ENCODE measurements around the gene PIGW. TPM values are rescaled to one million over a fixed set of nuclear protein-coding genes. Genes with fewer than 3 reads are reported as not detected.
A peak's percentile ranks its signal among the peaks of the same experiment; 100 is the strongest.

Gene PIGW
- total and polyA plus RNA-seq, 10 of the 15 experiments (the other 5 are each of a cell fraction or from before 2014, with no cell fraction given): 6.0 to 31.5 (median 13.8) TPM

GRCh38 chr17:36550491-36551417 is 16.0 kb downstream of the PIGW start:
- in situ Hi-C loops (cut with MboI) (no loop called here), intact Hi-C loops (cut with micrococcal nuclease; ENCODE audit: unreplicated experiment) (no loop called here)
- H3K4me2 ChIP-seq (ENCODE audit: control insufficient read depth, insufficient read depth): peak overlapping the region; percentile 46; the same call in 1 of the 2 replicates
- no peak overlapping the region; the same call in 1 of the 2 replicates for H3K27ac ChIP-seq (ENCODE audit: control insufficient read depth, insufficient read depth)
- no peaks in the 10 kb centered on the region for H3K27me3 ChIP-seq (replicated peaks in 1 of 2; ENCODE audit: control insufficient read depth in 2 of 2, insufficient read depth in 2 of 2, low read length in 1 of 2)
- 58% methylated on average over 8 of the region's 8 CpGs for WGBS (ENCODE audit: insufficient coverage, insufficient replicate concordance, low lambda C conversion rate, missing lambda C conversion rate)
- peaks cover 61% of the 10 kb centered on the region for H3K79me2 ChIP-seq (ENCODE audit: control insufficient read depth, insufficient read depth, low read length)
- H2AFZ ChIP-seq (ENCODE audit: control insufficient read depth, low read depth, low read length): no peak overlapping the region
- no peaks in the 10 kb centered on the region for H3K9me3 ChIP-seq (replicated peaks; ENCODE audit: control insufficient read depth, insufficient read depth, low read length)
- RAD21 ChIA-PET (ENCODE audit: unreplicated experiment): interaction anchor here (0.9 kb wide), 1 partner anchor 50 kb away, joined by 5 read pairs; the partner anchor contains the start of gene MRM1
- SMC1A ChIA-PET (ENCODE audit: uncharacterized antibody, unreplicated experiment): interaction anchor here (0.7 to 1.7 kb wide), 7 partner anchors 8 to 1133 kb away, joined by 3 to 7 read pairs (median 4); no protein-coding TSS in a partner anchor
- DNase-seq (ENCODE audit: low read depth, low spot score) (peak; percentile 61), ATAC-seq (peak; percentile 73), FAIRE-seq (no peak)
- H3K36me3 ChIP-seq (ENCODE audit: control insufficient read depth in 2 of 2, insufficient read depth in 2 of 2, low read length in 1 of 2): peaks cover 0 to 7% of the 10 kb centered on the region in 2 experiments; a peak in 2 of 4 replicates
- H3K4me3 ChIP-seq: peak overlapping the region; percentile 4; the same call in 1 of the 2 replicates
- TSS peak; percentile 7 for BruUV-seq (replicated peaks)
- peaks cover 18% of the 10 kb centered on the region for H3K4me1 ChIP-seq (ENCODE audit: control insufficient read depth, insufficient read depth, low read length)
- CTCF ChIA-PET: interaction anchor here (1.0 to 2.1 kb wide), 3 partner anchors 15 to 52 kb away, joined by 4 to 11 read pairs (median 6); partner anchors contain the start of genes MYO19 and PIGW
- no peak overlapping the region for H3K9ac ChIP-seq (ENCODE audit: control insufficient read depth, insufficient read depth, low read length)
- POLR2A ChIA-PET: interaction anchor here (0.7 to 1.1 kb wide), 3 partner anchors 13 to 895 kb away, joined by 3 to 7 read pairs (median 4); no protein-coding TSS in a partner anchor
- no peaks in the 10 kb centered on the region; the same call in 1 of the 2 replicates for H4K20me1 ChIP-seq (ENCODE audit: control insufficient read depth, insufficient read depth)
- no peak for TF ChIP-seq LARP7 (IDR thresholded peaks at IDR 0.05)
- peak; percentile 58; the same call in 1 of the 2 replicates for TF ChIP-seq TCF7 (IDR thresholded peaks at IDR 0.05; ENCODE audit: borderline replicate concordance)
- TF ChIP-seq NBN (IDR thresholded peaks at IDR 0.05): peak; percentile 36; the same call in 1 of the 2 replicates
- TF ChIP-seq ATF2 (IDR thresholded peaks at IDR 0.05; ENCODE audit: low read length): peak; percentile 36; the same call in 1 of the 2 replicates
- peak; percentile 64; the same call in 1 of the 2 replicates for TF ChIP-seq BCL11A (IDR thresholded peaks at IDR 0.05; ENCODE audit: low read depth, low read length)
- TF ChIP-seq MEF2B (IDR thresholded peaks at IDR 0.05; ENCODE audit: partially characterized antibody, poor library complexity, severe bottlenecking): peak; percentile 92
- peak; percentile 79 for TF ChIP-seq SPI1 (IDR thresholded peaks at IDR 0.05; ENCODE audit: borderline replicate concordance, insufficient read depth, low read depth, low read length)
- no peak for TF ChIP-seq KDM1A (IDR thresholded peaks at IDR 0.05; ENCODE audit: borderline replicate concordance)
- TF ChIP-seq HDGF (IDR thresholded peaks at IDR 0.05): no peak
- TF ChIP-seq IKZF2 (IDR thresholded peaks at IDR 0.05): peak; percentile 7 to 66; a peak in 2 of 4 replicates
- TF ChIP-seq MEF2A (IDR thresholded peaks at IDR 0.05; ENCODE audit: insufficient read depth, low read depth, low read length): peak; percentile 81
- TF ChIP-seq RELB (IDR thresholded peaks at IDR 0.05; ENCODE audit: low read depth): peak; percentile 65; the same call in 1 of the 2 replicates
- peak; percentile 23; the same call in 1 of the 2 replicates for TF ChIP-seq BMI1 (IDR thresholded peaks at IDR 0.05; ENCODE audit: borderline replicate concordance)
- no peak for TF ChIP-seq E4F1 (IDR thresholded peaks at IDR 0.05; ENCODE audit: borderline replicate concordance, partially characterized antibody)
